HG03196 (cell line): ENCODE results near the gene ZNF506.
"Not testable (repeated sequence)": the region's sequence is repeated elsewhere in the genome, so short reads cannot be mapped to it uniquely, and the experiment has no call there.

Source experiments
- ATAC-seq: cut with Tn5 transposase; IDR thresholded peaks from one replicate; pipeline ENCODE4 v1.9.1; 2021; ENCODE audit not compliant: unreplicated experiment

Gene ZNF506

DNA sequence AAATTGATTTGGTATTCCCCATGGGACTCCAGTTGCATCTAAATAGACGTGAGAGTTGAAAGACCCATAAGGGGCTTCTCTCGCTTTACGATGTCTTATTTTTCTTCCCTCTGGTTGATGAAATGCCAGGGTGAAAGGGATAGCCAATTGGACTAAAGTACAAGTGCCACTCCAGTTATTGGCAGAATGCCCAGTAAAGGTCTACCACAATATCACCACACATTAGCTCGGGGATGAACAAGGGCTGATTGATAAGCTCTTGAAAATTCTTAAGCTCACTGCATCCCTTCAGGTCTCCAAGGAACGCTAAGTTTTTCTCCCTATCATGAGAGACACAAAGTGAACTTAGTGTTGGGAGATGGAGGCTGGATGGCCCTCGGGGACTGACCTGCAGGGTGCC lies 39.8 kb downstream of the ZNF506 start:
- not testable (repeated sequence) for ATAC-seq

DNA sequence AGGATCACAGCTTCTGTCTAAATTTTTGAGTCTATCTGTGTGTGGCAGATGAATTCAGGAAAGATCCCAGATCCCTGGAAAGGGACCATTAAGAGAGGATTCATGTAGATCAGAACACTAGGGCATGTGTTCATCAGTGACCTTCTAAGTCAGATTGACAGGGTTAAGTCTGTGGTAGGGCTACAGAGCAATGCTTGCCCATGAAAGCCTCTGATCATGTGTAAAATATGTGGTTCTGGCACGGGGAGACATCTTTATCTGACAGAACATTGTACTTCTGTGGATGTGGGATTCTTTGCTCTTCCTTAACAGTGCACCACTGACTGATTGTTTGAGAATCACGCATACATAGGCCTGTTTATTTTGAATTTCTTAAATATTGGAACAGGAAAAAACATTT lies 42.9 kb downstream of the ZNF506 start:
- no peak for ATAC-seq

DNA sequence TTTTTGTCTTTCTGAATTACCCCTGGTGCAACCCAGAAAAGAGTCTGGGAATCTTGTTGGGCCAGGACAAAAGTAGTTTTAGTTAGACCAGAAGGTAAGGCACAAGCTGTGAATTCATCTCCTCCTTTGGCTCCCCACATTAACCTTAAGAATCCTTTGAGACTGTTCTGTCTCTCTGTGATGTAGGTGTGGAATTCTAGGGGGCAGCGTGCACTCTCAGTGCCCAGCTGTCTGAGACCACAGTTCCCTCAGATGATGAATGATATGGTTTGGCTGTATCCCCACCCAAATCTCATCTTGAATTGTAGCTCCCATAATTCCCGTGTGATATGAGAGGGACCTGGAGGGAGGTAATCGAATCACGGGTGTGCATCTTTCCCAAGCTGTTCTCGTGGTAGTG lies 43.9 kb downstream of the ZNF506 start:
- no peak for ATAC-seq

DNA sequence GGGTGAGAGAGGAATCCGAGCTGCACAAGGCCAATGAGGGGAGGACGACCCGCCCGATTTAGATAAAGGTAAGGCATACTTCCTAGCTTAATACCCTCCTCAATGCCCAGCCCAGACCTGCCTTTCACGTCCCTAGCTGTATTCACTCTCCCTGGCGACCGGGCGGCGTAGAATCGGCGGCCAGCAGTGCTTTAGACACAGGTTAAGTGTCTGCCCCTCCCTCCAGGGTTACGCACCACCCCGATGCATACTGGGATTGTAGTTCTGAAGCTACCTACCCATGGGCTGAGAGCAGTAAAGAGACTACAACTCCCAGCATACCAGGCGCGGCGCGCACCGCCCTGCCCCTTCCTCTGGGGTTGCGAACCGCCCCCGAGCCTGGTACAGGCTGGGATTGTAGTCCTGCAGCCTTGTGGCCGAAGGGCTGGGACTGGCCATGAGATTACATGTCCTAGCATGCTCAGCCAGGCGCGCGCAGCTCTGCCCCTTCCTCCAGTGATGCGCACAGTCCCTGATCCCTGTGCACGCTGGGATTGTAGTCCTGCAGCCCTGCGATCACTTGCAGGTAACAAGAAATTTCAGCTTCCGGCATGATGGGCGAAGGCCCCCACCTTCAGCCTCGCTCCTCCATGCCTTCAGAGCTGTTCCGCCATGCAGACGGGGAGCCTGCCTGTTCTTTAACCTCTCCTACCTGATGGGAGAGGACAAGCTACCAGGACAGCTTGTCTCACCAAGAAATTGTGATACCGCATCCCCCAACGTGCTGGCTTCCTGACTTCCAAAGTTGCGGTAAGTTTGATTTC lies 45.1 kb downstream of the ZNF506 start:
- ATAC-seq, result peak; percentile 98

DNA sequence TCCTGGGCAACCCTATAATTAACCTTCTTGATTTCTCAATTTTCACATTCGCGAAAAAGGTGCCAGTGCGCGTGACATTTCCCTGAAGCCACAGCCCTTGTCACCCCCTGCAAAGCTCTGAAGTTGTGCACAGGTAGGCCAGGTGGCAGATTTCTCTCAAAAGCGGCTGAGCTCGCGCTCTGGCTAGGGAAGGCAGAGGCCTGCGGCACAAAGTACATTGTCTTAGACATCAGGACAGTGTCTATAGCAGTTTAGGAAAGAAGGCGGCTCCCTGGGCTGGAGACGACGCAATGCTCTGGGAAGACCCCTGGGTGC lies 45.7 kb downstream of the ZNF506 start:
- ATAC-seq, result peak; percentile 1

DNA sequence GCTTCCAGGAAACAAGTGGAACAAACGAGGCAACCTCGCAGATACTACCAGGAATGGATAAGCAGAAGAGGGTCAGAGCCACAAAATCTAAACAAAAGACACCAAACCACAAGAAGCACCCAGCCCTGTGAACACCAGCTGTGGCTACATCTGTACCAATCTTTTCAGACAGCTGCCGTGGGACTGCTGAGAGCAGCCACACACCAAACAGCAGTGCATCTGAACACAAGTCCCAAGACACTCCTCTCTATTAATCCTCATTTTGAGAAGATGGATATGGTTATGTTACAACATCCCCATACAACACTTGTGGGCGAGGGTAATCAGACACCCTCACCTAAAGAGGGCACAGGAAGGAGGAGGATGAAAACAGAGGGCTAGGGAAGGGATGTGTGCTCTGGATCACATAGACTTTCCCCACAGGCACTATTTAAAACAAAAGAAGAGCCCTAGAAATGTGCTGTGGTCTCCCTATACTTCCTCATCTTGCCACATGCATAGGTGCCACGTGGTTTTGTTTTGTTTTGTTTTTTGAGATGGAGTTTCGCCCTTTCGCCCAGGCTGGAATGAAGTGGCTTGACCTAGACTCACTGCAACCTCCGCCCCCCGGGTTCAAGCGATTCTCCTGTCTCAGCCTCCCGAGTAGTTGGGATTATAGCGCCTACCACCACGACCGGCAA lies 47.1 kb downstream of the ZNF506 start:
- no peak for ATAC-seq

DNA sequence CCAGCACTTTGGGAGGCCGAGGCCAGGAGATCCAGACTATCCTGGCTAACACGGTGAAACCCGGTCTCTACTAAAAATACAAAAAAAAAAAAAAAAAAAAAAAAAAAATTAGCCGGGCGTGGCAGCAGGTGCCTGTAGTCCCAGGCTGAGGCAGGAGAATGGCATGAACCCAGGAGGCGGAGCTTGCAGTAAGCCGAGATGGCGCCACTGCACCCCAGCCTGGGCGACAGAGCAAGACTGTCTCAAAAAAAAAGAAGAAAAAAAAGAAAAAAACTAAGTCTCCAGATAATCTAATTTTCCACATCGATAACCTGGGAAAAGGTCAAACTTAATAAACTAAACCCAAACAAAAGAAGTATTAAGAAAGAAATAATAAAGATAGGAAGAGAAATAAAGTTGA lies 49.6 kb downstream of the ZNF506 start:
- not testable (repeated sequence) for ATAC-seq

DNA sequence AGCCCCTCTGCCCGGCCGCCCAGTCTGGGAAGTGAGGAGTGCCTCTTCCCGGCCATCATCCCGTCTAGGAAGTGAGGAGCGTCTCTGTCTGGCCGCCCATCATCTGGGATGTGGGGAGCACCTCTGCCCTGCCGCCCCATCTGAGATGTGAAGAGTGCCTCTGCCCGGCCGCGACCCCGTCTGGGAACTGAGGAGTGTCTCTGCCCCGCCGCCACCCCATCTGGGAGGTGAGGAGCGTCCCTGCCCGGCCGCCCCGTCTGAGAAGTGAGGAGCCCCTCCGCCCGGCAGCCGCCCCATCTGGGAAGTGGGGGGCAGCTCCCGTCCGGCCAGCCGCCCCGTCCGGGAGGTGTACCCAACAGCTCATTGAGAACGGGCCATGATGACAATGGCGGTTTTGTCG lies 51.6 kb downstream of the ZNF506 start:
- not testable (repeated sequence) for ATAC-seq

DNA sequence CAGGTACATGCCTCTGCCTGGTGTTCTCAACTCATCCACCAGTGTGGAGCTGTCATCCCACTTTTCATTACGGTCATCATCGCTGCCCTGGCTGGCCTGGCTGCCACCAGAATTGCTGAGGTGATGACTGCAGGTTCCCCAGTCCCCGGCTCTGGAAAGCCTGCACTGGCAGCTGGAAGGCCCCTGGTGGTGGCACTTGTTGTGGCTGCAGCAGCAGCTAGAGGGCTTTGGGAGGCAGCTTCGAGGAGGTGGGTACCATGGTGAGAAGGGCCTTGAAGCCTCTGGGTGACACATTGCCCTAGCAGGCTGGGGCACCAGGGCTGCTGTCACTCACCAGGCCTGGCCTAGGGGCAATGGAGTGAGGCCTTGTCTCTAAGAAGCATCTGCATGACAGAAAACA lies 63.4 kb downstream of the ZNF506 start:
- ATAC-seq, result no peak

DNA sequence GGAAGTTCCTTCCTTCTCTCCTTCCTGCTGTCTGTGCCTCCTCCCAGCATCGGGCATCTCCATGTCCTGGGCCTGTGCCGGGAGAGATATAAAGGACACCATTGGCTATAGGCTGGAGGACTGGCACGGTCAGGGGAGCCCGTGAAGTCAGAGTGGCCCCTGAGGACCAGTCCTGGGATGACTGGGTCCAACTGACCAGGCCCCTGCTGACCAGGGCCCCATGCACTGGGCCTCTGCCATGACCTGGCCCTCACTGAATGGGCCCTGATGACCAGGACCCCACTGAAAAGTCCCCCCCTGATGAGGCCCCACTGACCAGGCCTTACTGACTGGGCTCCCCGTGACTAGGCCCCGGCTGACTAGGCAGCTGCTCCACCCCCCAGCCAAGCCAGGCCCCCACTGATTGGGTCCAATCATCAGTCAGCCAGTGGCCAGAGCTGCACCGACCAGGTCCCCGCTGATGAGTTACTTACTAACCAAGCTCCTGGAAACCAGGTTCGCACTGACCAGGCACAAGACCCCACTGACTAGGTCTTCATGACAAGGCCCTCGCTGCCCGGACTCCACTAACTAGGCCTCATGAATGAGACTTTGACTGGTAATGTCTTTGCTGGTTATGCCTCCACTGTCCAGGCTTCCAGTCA lies 68.7 kb downstream of the ZNF506 start:
- no peak for ATAC-seq

DNA sequence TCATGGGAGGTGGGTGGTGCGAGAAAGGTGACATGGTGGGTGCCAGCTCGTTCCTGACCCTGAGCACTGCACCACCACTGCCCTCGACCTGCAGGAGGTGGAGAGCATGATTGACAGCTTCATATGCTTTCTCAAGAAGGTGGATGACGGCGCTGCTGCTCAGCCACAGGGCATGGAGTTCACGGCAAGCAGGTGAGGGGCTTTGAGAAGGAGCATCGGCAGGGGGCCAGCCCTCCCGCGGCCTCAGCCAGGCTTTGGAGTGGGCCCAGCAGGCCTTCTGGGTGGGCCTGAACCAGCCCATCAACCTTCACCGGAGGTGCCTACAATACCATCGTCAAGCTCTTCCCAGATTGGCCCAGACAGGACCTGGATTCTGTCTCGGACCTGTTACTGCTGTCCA lies 69.7 kb downstream of the ZNF506 start:
- ATAC-seq, result no peak

DNA sequence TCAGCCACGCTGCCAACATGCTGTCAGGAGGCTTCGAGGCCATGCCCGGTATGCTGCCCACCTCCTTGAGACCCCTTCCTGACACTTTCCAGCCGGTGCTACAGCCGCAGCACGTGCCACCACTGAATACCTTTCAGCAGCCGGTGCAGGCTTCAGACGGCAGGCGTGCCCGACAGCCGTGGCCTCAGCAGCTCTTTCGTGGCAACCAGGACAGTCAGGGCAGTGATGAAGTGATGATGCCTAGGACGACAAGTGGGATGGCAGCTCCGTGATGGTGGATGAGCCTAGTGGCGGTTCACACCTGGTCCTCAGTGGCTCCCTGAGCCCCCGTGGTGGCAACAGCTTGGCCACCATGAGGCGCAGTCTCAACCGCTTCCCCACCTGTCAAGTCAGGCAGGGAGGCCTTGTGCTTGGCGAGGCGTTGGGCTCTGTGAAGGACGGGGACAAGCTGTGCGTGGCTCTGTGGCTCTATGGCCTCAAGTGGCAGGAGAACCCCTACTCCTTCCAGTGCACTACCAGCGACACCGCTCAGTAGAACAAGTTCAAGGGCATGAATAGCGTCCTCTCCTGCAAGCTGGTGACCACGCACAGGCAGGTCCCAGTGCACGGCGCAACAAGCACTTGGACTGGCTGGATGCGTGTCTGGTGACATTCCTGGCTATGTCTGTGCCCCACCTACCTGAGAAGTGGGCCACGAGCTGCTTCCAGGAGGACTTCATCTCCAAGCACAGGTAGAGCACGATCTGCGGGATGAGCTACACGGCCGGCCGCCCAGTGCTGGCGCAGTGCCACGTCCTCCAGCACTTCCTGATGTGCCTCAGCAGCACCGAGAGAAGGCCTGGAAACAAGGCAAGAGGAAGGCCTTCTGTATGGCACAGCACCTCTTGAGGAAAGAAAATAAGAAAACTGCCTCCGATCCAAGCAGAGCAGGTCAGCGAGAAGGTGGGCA lies 70.4 kb downstream of the ZNF506 start:
- ATAC-seq, result no peak

DNA sequence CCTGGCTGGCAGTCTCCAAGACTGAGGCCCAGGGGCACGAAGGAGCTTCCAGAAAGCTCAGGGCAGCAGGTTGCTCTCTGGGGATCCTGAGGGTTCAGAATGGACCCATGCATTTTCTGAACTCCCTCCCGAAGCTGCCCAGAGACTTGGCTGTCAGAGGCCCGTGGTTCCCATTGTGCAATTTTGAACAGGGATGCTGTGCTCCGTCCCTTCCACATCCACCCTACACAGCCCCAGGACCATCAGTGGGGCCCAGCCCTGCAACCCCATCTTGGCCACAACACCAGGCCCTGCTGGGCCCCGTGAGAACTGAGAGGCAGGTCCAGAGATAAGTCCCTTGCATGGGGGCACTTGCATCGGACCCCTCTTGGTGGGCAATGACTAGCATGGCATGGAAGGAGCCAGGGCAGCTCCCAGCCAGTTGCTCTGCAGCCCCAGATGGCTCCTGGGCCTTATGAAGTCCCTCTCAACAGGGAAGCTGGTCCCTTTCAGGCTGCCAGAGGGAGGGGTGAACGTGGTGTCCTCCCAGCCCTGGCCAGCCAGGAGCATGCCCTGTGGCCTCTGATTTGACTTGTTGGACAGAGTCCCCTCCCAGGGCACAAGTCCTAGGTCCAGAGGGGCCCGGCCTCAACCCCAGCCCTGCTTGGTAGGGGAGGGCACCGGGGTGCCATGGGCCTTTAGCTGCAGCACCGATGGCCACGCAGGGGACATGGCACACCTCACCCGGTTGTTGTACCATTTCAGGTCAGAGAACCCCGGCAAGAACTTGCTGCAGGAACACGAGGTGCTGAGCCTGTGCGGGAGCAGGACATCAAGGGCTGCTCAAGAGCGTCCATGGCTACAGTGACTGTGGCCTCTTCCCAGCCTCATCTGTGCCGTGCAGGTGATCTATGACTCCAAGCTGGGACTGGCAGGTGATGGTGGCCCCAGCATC lies 71.4 kb downstream of the ZNF506 start:
- ATAC-seq, result no peak

DNA sequence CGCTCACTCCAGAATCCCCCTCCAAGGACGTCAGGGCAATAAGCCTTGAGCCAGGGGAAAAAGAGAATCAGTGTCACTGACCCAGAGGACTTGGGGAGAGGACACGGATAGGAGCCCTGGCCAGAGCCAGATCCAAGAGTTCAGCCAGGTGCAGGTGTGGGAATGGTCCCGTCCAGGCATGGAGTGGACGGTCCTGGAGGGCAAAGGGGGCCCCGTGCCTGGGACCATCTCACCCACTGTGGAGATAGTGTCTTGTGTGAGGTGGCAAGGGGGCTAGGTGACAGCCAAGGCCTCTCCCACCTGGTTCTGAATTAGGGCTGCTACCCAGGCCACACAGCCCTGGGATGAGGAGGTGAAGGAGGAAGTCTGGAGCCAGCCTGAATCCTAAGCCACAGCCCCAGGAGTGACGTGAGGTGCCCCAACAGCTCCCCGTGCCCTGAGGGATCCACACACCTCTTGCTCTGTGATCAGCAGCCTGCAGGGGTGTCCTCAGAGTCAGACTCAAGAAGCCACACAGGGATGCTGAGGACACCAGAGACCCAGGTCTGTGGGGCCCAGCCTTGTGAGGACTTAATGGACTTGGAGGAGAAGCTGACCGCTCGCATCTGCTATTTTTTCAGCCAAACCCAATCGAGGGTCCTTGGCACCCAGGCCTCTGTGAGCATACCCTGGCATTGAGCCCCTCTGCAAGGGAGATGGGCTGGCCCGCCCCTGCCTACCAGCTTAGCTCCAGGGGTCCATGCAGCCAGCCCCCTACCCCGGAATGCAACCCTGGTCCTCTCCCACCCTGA lies 72.2 kb downstream of the ZNF506 start:
- no peak for ATAC-seq

DNA sequence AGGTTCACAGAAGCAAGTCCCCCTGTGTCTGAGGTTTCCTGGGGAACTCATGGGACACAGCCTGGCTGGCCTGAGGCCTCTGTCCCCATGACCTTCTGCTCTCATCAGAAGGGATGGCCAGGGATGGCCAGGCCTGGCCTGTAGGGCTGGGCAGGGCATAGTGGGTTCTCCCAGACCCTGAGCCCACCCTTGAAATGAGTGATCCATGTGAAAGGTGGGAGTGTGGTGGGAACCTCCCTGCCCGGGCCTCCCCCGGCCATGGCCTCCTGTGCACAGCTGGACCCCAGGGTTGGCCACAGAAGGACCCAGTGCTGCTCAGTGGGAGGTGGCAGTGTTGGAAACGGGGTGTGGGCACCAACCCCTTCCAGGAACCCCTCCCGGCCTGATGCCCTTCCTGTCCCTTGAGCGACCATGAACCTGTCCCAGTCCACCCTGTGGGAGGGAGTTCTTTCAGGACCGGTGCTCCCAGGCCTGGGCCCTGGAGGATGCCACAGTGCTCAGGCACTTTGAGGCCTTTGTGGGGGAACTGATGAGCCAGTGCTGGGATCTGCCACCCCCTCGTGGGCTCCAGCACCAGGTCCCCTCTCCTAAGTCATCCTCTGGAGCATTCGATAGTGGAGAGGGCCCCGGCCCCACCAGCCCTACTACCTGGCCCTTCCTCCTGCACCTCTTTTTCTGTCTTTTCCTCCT lies 73.2 kb downstream of the ZNF506 start:
- ATAC-seq, result no peak

DNA sequence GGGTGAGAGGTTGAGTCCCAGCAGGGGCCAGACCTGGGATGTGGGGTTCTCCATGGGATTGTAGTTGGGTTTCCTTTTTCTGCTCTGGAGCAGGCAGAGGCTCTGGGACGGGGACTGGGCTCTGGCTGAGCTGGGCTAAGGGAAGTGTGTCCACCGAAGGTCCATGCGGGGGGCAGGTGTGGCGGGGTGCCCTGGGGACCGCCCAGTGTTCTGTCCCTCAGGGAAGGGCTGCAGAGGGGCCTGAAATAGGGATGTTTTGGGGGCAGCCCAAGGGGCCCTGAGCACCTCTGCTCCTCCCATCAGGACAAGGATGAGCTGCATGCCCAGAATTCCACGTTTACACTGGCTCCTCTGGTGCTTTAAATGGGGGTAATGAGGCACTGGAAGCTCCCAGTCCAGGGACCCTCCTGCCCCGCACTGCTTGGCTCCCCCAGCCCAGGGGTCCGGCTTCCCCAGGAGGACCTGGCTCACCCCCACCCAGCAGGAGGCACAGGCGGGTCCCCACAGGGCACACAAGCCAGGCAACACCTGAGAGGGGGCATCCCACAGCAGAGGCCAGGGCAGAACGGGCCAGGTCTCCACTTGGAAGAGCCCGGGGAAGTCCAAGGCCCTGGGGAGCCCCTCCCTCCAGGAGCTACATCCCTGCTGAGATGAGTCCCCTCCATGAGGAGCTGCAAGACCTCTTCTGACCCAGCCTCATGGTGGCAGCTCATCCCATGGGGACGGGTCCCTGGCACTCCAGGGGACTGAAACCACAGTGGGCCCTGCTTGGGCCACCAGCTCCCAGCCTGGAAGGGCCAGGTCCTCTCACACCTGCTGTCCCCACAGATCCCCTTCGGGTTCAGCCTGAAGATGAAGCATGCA lies 74.0 kb downstream of the ZNF506 start:
- ATAC-seq, result no peak

DNA sequence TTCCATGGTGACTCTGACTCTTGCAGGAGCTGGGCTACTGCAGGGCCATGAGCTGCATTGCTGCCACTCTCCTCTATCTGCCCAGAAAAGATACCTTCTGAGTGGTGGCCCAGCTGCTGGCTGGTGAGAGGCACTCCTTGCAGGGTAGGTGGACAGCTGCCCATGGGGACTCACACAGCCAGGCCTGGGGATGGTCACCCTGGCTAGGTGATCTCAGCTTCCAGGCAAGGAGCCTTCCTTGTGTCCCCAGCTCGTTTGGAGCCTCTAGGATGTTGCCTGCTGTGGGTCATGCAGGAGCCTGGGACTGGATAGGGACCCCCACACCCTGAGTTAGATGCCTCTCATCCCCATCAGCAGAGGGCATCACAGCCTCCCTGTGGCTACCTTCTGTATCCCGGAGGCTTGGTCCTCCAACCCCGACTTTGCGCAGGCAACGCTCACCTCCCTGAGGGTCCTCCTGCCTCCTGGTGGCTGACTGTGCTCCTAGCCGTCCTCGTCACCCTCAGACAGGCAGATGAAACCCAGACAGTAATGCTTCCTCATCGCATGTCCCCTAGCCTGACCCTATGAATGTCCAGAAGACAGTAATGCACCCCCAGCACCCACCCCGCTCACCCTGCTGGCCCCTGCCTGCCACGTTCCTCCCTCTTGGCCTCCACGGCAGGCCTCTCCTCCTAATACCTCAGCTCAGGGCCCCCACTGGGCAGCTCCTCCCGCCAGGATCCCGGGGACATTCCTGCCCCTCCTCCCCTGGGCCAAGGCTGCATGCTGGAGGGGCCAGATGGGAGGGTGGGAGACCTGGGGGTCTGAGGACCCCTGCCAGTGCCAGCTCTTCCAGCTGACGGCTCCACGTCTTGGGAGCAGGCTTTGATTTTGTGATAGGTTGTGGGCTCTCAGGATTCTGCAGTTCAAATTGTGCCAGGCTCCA lies 75.0 kb downstream of the ZNF506 start:
- ATAC-seq, result no peak
